ENCODE measurements around the gene NXNL1. TPM values are rescaled to one million over a fixed set of nuclear protein-coding genes. Genes with fewer than 3 reads are reported as not detected.

Gene NXNL1
- total and polyA plus RNA-seq, 9 of the 15 experiments (the other 6 are each of a cell fraction or from before 2014, with no cell fraction given): not detected

- TF ChIP-seq NKRF (IDR thresholded peaks at IDR 0.05; ENCODE audit: borderline replicate concordance) (peak; percentile 96), FOXK2 (conservative IDR thresholded peaks at IDR 0.05 in 1 of 2, IDR thresholded peaks at IDR 0.05 in 1 of 2; ENCODE audit: low read depth in 2 of 2) (peak; percentile 96 to 98), MAFF (IDR thresholded peaks at IDR 0.05; ENCODE audit: low read length) (no peak), KAT7 (CRISPR knock-in tag; IDR thresholded peaks at IDR 0.05; ENCODE audit: borderline replicate concordance) (0 out of 2 replicates have a peak, but pooled peaks have one; percentile 63), EP400 (IDR thresholded peaks at IDR 0.05) (no peak; the same call in 1 of the 2 replicates), ZBTB40 (IDR thresholded peaks at IDR 0.05) (0 out of 2 replicates have a peak, but pooled peaks have one; percentile 13), ZBTB40 (CRISPR knock-in tag; IDR thresholded peaks at IDR 0.05) (no peak)
- TF ChIP-seq, protein P1, sequence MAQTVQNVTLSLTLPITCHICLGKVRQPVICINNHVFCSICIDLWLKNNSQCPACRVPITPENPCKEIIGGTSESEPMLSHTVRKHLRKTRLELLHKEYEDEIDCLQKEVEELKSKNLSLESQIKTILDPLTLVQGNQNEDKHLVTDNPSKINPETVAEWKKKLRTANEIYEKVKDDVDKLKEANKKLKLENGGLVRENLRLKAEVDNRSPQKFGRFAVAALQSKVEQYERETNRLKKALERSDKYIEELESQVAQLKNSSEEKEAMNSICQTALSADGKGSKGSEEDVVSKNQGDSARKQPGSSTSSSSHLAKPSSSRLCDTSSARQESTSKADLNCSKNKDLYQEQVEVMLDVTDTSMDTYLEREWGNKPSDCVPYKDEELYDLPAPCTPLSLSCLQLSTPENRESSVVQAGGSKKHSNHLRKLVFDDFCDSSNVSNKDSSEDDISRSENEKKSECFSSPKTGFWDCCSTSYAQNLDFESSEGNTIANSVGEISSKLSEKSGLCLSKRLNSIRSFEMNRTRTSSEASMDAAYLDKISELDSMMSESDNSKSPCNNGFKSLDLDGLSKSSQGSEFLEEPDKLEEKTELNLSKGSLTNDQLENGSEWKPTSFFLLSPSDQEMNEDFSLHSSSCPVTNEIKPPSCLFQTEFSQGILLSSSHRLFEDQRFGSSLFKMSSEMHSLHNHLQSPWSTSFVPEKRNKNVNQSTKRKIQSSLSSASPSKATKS (CRISPR knock-in tag; IDR thresholded peaks at IDR 0.05): no peak
- TF ChIP-seq, protein P2, sequence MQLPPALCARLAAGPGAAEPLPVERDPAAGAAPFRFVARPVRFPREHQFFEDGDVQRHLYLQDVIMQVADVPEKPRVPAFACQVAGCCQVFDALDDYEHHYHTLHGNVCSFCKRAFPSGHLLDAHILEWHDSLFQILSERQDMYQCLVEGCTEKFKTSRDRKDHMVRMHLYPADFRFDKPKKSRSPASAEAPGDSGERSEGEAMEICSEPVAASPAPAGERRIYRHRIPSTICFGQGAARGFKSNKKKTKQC (CRISPR knock-in tag; IDR thresholded peaks at IDR 0.05): peak; percentile 68; the same call in 1 of the 2 replicates
Observed at GRCh38 chr19:17469092-17469480, 8.4 kb upstream of the NXNL1 start (continued).
